ENCODE results near the gene TPRG1.

The TPRG1 gene

DNA sequence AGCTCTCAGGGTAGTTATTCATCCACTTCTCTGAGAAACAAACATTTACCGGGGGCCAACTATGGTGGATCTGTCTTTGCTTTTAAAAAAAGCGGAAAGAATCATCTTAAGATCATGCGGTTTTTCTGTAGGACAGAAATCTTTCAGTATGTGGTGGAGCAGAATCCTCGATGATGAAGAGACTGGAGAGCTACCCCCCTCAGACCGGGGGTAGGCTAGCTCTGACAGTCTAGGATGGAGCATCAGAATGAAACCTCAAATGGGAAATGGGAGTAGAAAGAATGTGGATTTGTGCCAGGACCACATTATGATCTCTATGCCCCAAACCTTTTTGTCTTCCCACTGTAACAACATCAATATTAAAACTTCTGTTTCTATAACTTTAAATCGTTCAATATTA, 30.3 kb downstream of the TPRG1 start:
- H2BK5ac ChIP-seq (ENCODE audit: low read depth, low read length, poor library complexity, severe bottlenecking), result no peak overlapping the region
- no peak overlapping the region for H2AK5ac ChIP-seq (ENCODE audit: low read length, severe bottlenecking)
- WGBS, result 89% methylated on average over 5 of the region's 6 CpGs
- no peak for DNase-seq
- no peaks in the 10 kb centered on the region for H3K79me1 ChIP-seq (replicated peaks; ENCODE audit: low read length, poor library complexity, severe bottlenecking)
- H3K9ac ChIP-seq (ENCODE audit: low read length), result no peak overlapping the region
- no peaks in the 10 kb centered on the region for H3K9me3 ChIP-seq (ENCODE audit: control insufficient read depth, low read length)
- no peaks in the 10 kb centered on the region for H3K36me3 ChIP-seq (ENCODE audit: control insufficient read depth in 1 of 2, insufficient read depth in 2 of 2, low read depth in 1 of 2, low read length in 2 of 2)
- no peak overlapping the region for H3K4me3 ChIP-seq (ENCODE audit: insufficient read depth in 1 of 2, low read depth in 1 of 2, low read length in 2 of 2)
- no peak overlapping the region for H2AFZ ChIP-seq (ENCODE audit: low read depth, low read length)
- H3K18ac ChIP-seq (ENCODE audit: low read depth in 1 of 2, low read length in 2 of 2), result no peak overlapping the region
- H4K8ac ChIP-seq (ENCODE audit: low read length), result no peak overlapping the region
- H3K4ac ChIP-seq (ENCODE audit: low read depth in 1 of 2, low read length in 2 of 2), result no peak overlapping the region
- no peaks in the 10 kb centered on the region for H3K27me3 ChIP-seq (ENCODE audit: control insufficient read depth in 1 of 2, insufficient read depth in 1 of 2, low read length in 2 of 2)
- no peak overlapping the region for H3K23ac ChIP-seq (ENCODE audit: low read length in 2 of 2)
- no peak overlapping the region for H2BK120ac ChIP-seq (ENCODE audit: low read depth, low read length)
- no peak overlapping the region for H2BK15ac ChIP-seq (ENCODE audit: low read depth, poor library complexity, severe bottlenecking)
- H3K4me1 ChIP-seq (ENCODE audit: control insufficient read depth, insufficient read depth, low read depth, low read length), result no peaks in the 10 kb centered on the region
- no peak overlapping the region for H3K4me2 ChIP-seq (ENCODE audit: low read length, poor library complexity, severe bottlenecking)
- no peak overlapping the region for H4K91ac ChIP-seq (ENCODE audit: low read length)
- H2BK12ac ChIP-seq (ENCODE audit: low read length in 2 of 2), result no peak overlapping the region
- no peak overlapping the region for H3K27ac ChIP-seq (ENCODE audit: low read length, poor library complexity, severe bottlenecking)
- H3K14ac ChIP-seq (ENCODE audit: low read length in 2 of 2), result no peak overlapping the region

- Histone ChIP-seq H3K36me3 (ENCODE audit: control insufficient read depth in 1 of 2, insufficient read depth in 2 of 2, low read depth in 1 of 2, low read length in 2 of 2) (no peaks in the 10 kb centered on the region), H3K27ac (ENCODE audit: low read length, poor library complexity, severe bottlenecking) (no peak overlapping the region), H3K9me3 (ENCODE audit: control insufficient read depth, low read length) (no peaks in the 10 kb centered on the region), H3K4me3 (ENCODE audit: insufficient read depth in 1 of 2, low read depth in 1 of 2, low read length in 2 of 2) (no peak overlapping the region), H3K4me2 (ENCODE audit: low read length, poor library complexity, severe bottlenecking) (no peak overlapping the region), H3K23ac (ENCODE audit: low read length in 2 of 2) (no peak overlapping the region), H2AFZ (ENCODE audit: low read depth, low read length) (no peak overlapping the region), H2BK12ac (ENCODE audit: low read length in 2 of 2) (no peak overlapping the region), H3K4ac (ENCODE audit: low read depth in 1 of 2, low read length in 2 of 2) (no peak overlapping the region), H3K18ac (ENCODE audit: low read depth in 1 of 2, low read length in 2 of 2) (no peak overlapping the region), H3K79me1 (replicated peaks; ENCODE audit: low read length, poor library complexity, severe bottlenecking) (no peaks in the 10 kb centered on the region), H2AK5ac (ENCODE audit: low read length, severe bottlenecking) (no peak overlapping the region), H2BK120ac (ENCODE audit: low read depth, low read length) (no peak overlapping the region), H3K14ac (ENCODE audit: low read length in 2 of 2) (no peak overlapping the region), H3K9ac (ENCODE audit: low read length) (no peak overlapping the region), H2BK5ac (ENCODE audit: low read depth, low read length, poor library complexity, severe bottlenecking) (no peak overlapping the region), H4K8ac (ENCODE audit: low read length) (no peak overlapping the region), H3K27me3 (ENCODE audit: control insufficient read depth in 1 of 2, insufficient read depth in 1 of 2, low read length in 2 of 2) (no peaks in the 10 kb centered on the region), H2BK15ac (ENCODE audit: low read depth, poor library complexity, severe bottlenecking) (no peak overlapping the region), H4K91ac (ENCODE audit: low read length) (no peak overlapping the region), H3K4me1 (ENCODE audit: control insufficient read depth, insufficient read depth, low read depth, low read length) (no peaks in the 10 kb centered on the region)
- 74% methylated on average over 6 of the region's 6 CpGs for WGBS
- no peak for DNase-seq
These were observed 30.8 kb downstream of the TPRG1 start for GRCh38 chr3:189202583-189202982.

DNA sequence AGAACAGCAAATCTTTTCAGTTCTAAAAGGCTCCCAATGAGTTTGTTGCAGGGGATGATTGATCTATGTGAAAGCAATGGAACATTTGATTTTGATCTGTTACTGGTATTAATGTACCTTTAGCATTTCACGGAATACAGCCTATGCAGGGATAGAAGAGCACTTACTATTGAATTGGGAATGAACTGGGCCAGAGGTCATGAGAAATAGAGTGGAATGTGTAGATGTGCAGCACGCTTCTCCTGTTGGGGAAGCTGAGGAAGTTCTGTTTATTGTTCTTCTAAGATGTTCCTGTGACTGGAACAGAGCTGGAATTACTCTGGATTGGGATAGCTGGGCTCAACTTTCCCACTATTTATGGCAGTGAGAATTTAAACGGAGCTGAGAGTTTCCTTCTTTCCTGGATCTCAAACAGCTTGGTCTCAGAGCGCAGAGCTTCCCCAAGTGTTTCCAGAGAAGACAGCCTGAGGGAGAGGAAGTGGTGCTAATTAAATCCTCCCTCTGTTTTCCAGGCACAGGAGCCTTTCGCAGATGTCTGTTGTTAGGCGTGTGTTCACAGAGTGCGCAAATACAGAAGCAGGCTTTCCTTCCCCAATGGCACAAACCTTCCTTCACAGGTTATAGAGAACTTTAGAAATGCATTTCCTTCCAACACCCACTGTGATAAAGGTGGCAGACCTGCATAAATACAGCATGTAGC, 32.5 kb downstream of the TPRG1 start:
- Histone ChIP-seq H3K27me3 (ENCODE audit: control insufficient read depth in 1 of 2, insufficient read depth in 1 of 2, low read length in 2 of 2) (no peaks in the 10 kb centered on the region), H3K9me3 (ENCODE audit: control insufficient read depth, low read length) (no peaks in the 10 kb centered on the region), H2BK5ac (ENCODE audit: low read depth, low read length, poor library complexity, severe bottlenecking) (no peak overlapping the region), H3K18ac (ENCODE audit: low read depth in 1 of 2, low read length in 2 of 2) (no peak overlapping the region), H3K27ac (ENCODE audit: low read length, poor library complexity, severe bottlenecking) (no peak overlapping the region), H3K79me1 (replicated peaks; ENCODE audit: low read length, poor library complexity, severe bottlenecking) (no peaks in the 10 kb centered on the region), H3K4me2 (ENCODE audit: low read length, poor library complexity, severe bottlenecking) (no peak overlapping the region), H4K8ac (ENCODE audit: low read length) (no peak overlapping the region), H3K4me1 (ENCODE audit: control insufficient read depth, insufficient read depth, low read depth, low read length) (no peaks in the 10 kb centered on the region), H3K23ac (ENCODE audit: low read length in 2 of 2) (no peak overlapping the region), H2BK120ac (ENCODE audit: low read depth, low read length) (no peak overlapping the region), H2BK15ac (ENCODE audit: low read depth, poor library complexity, severe bottlenecking) (no peak overlapping the region), H3K36me3 (ENCODE audit: control insufficient read depth in 1 of 2, insufficient read depth in 2 of 2, low read depth in 1 of 2, low read length in 2 of 2) (no peaks in the 10 kb centered on the region), H3K4me3 (ENCODE audit: insufficient read depth in 1 of 2, low read depth in 1 of 2, low read length in 2 of 2) (no peak overlapping the region), H2BK12ac (ENCODE audit: low read length in 2 of 2) (no peak overlapping the region), H2AK5ac (ENCODE audit: low read length, severe bottlenecking) (no peak overlapping the region), H4K91ac (ENCODE audit: low read length) (no peak overlapping the region), H3K4ac (ENCODE audit: low read depth in 1 of 2, low read length in 2 of 2) (no peak overlapping the region), H3K14ac (ENCODE audit: low read length in 2 of 2) (no peak overlapping the region), H3K9ac (ENCODE audit: low read length) (no peak overlapping the region), H2AFZ (ENCODE audit: low read depth, low read length) (no peak overlapping the region)
- 34% methylated on average over 7 of the region's 7 CpGs for WGBS
- peak; percentile 18 for DNase-seq

DNA sequence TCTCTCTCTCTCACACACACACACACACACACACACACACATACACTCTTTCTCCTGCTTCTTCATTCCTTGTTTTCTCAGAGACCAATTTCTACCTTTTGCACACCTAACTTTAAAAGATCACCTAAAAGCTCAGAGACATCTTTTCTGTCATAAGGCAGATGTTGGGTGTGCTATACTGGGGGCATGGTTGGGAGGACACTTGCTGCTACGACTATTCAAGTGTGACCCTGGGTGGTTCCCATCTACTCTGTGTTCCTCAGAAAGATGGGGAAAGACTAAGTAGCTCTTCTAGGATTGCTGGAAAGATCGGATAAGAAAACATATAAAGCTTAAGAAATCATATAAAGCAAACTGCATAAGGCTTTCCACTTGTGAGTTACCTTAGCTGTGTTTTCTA, 33.2 kb downstream of the TPRG1 start:
- no peaks in the 10 kb centered on the region for H3K9me3 ChIP-seq (ENCODE audit: control insufficient read depth, low read length)
- H3K4ac ChIP-seq (ENCODE audit: low read depth in 1 of 2, low read length in 2 of 2), result no peak overlapping the region
- H3K4me1 ChIP-seq (ENCODE audit: control insufficient read depth, insufficient read depth, low read depth, low read length), result no peaks in the 10 kb centered on the region
- H3K14ac ChIP-seq (ENCODE audit: low read length in 2 of 2), result no peak overlapping the region
- H3K4me3 ChIP-seq (ENCODE audit: insufficient read depth in 1 of 2, low read depth in 1 of 2, low read length in 2 of 2), result no peak overlapping the region
- WGBS, result 97% methylated on average over 2 of the region's 2 CpGs
- H4K91ac ChIP-seq (ENCODE audit: low read length), result no peak overlapping the region
- H3K23ac ChIP-seq (ENCODE audit: low read length in 2 of 2), result no peak overlapping the region
- H2AFZ ChIP-seq (ENCODE audit: low read depth, low read length), result no peak overlapping the region
- no peak overlapping the region for H2BK12ac ChIP-seq (ENCODE audit: low read length in 2 of 2)
- no peak overlapping the region for H2BK15ac ChIP-seq (ENCODE audit: low read depth, poor library complexity, severe bottlenecking)
- H4K8ac ChIP-seq (ENCODE audit: low read length), result no peak overlapping the region
- no peak overlapping the region for H3K27ac ChIP-seq (ENCODE audit: low read length, poor library complexity, severe bottlenecking)
- no peak overlapping the region for H2BK120ac ChIP-seq (ENCODE audit: low read depth, low read length)
- H3K9ac ChIP-seq (ENCODE audit: low read length), result no peak overlapping the region
- no peaks in the 10 kb centered on the region for H3K27me3 ChIP-seq (ENCODE audit: control insufficient read depth in 1 of 2, insufficient read depth in 1 of 2, low read length in 2 of 2)
- H2AK5ac ChIP-seq (ENCODE audit: low read length, severe bottlenecking), result no peak overlapping the region
- no peak overlapping the region for H2BK5ac ChIP-seq (ENCODE audit: low read depth, low read length, poor library complexity, severe bottlenecking)
- H3K36me3 ChIP-seq (ENCODE audit: control insufficient read depth in 1 of 2, insufficient read depth in 2 of 2, low read depth in 1 of 2, low read length in 2 of 2), result no peaks in the 10 kb centered on the region
- no peak overlapping the region for H3K4me2 ChIP-seq (ENCODE audit: low read length, poor library complexity, severe bottlenecking)
- no peak for DNase-seq
- no peak overlapping the region for H3K18ac ChIP-seq (ENCODE audit: low read depth in 1 of 2, low read length in 2 of 2)
- no peaks in the 10 kb centered on the region for H3K79me1 ChIP-seq (replicated peaks; ENCODE audit: low read length, poor library complexity, severe bottlenecking)

Measured in mesenchymal stem cell (in vitro differentiated cells and primary cell).